ENCODE results near the gene ATP4A. TPM values are rescaled to one million over a fixed set of nuclear protein-coding genes. Genes with fewer than 3 reads are reported as not detected.

ATP4A gene
- polyA plus RNA-seq, 4 donors, result 0.36 TPM; not detected in 3

DNA sequence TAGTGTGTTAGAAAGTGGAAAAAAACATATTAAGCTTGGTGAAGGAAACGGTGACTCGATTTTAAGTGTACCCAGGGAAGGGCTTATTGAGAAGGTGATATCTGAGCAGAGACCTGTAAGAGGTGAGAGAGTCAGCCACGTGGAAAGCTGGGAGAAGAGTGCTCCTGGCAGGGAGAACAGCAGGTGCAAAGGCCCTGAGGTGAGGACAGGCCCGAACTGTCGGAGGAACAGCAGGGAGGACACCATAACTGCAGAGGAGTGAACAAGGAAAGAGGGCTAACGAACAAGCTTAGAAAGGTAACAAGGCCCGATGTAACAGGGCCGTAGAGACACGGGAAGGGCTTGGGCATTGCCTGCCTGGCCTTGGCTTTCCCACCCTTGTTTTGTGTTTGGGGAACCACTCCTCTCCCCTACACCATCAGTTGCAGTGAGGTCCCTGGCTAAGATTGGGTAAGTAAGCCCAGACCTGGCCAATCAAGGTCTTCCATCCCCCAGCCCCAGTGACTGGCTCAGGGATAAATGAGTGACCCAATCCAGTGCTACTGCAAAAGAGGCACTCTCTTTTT is 7.3 kb downstream of the ATP4A start:
- Histone ChIP-seq H3K27me3 (ENCODE audit: control insufficient read depth in 3 of 3, insufficient read depth in 3 of 3, low read length in 3 of 3) (peaks cover 3 to 31% (median 11%) of the 10 kb centered on the region in 3 donors), H3K4me3 (ENCODE audit: low read depth in 1 of 3, low read length in 3 of 3) (no peak overlapping the region), H3K36me3 (ENCODE audit: control insufficient read depth in 3 of 3, insufficient read depth in 2 of 3, low read depth in 1 of 3, low read length in 3 of 3) (peaks cover 0 to 2% (median 0%) of the 10 kb centered on the region in 3 donors), H3K27ac (ENCODE audit: low read depth in 1 of 3, low read length in 2 of 3) (no peak overlapping the region), H3K4me1 (ENCODE audit: control insufficient read depth in 3 of 3, insufficient read depth in 2 of 3, low read depth in 1 of 3, low read length in 2 of 3) (no peaks in the 10 kb centered on the region), H3K9me3 (ENCODE audit: control insufficient read depth in 2 of 2, insufficient read depth in 1 of 2, low read depth in 1 of 2, low read length in 1 of 2) (no peaks in the 10 kb centered on the region)
- no peak for FAIRE-seq
- DNase-seq, result no peak
- WGBS, 3 donors, result 76 to 84% (median 83%) methylated on average over 9 of the region's 9 CpGs

DNA sequence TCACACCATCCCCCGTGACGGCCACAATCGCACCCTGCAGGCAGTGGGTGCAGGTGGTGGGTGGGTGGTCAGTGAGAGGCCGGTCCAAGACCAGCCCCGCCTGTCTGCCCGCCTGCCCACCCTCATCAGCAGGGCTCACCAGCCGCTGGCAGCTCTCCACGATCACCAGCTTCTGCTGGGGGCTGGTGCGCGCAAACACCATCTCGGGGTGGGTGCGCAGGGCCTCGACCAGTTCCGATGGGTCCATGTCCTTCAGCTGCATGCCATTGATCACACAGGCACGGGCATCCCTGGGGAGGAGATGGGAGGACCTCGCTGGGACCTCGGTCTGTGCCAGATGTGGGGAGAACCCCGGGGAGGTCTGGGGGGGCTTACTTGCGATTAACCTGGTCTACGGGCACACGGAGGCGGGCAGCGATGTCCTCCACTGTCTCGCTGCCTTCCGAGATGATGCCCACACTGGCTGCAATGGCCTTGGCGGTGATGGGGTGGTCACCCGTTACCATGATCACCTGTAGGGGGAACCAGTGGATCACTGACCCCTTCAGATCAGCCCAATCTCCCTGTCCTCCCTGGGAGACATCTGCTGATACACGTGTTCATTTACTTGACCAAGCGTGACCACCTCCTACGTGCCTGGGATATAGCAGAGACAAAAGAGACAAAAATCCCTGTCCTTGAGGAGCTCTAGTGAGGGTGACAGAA is 8.0 kb downstream of the ATP4A start:
- DNase-seq (no peak), FAIRE-seq (no peak)
- no peak overlapping the region for H3K27ac ChIP-seq (ENCODE audit: low read depth in 1 of 3, low read length in 2 of 3)
- no peak overlapping the region for H3K4me3 ChIP-seq (ENCODE audit: low read depth in 1 of 3, low read length in 3 of 3)
- H3K36me3 ChIP-seq (ENCODE audit: control insufficient read depth in 3 of 3, insufficient read depth in 2 of 3, low read depth in 1 of 3, low read length in 3 of 3), result peaks cover 0 to 8% (median 0%) of the 10 kb centered on the region in 3 donors
- no peaks in the 10 kb centered on the region for H3K4me1 ChIP-seq (ENCODE audit: control insufficient read depth in 3 of 3, insufficient read depth in 2 of 3, low read depth in 1 of 3, low read length in 2 of 3)
- 69 to 74% (median 71%) methylated on average over 24 to 30 of the region's 30 CpGs for WGBS, 3 donors
- H3K9me3 ChIP-seq (ENCODE audit: control insufficient read depth in 2 of 2, insufficient read depth in 1 of 2, low read depth in 1 of 2, low read length in 1 of 2), result no peaks in the 10 kb centered on the region
- peaks cover 3 to 31% (median 11%) of the 10 kb centered on the region in 3 donors for H3K27me3 ChIP-seq (ENCODE audit: control insufficient read depth in 3 of 3, insufficient read depth in 3 of 3, low read length in 3 of 3)

DNA sequence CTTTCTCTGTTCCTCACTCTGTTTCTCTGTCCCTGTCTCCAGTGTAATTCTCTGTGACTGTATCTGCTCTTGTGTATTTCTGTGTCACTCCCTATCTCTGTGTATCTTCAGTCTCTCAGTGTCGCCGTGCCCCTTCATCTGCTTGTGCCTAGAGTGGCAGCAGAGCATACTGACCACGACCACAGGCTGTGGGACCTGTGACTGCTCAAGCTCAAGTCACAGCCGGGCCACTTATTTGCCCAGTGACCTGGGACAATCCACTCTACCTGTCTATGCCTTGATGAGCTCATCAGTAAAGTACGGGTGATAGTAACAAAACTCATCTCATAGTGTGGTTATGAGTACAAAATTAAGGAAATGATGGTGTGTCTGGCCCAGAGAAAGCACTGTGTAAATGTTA is 9.4 kb downstream of the ATP4A start:
- FAIRE-seq, result no peak
- no peak for DNase-seq
- WGBS, 3 donors, result 53 to 69% (median 59%) methylated on average over 5 of the region's 5 CpGs

DNA sequence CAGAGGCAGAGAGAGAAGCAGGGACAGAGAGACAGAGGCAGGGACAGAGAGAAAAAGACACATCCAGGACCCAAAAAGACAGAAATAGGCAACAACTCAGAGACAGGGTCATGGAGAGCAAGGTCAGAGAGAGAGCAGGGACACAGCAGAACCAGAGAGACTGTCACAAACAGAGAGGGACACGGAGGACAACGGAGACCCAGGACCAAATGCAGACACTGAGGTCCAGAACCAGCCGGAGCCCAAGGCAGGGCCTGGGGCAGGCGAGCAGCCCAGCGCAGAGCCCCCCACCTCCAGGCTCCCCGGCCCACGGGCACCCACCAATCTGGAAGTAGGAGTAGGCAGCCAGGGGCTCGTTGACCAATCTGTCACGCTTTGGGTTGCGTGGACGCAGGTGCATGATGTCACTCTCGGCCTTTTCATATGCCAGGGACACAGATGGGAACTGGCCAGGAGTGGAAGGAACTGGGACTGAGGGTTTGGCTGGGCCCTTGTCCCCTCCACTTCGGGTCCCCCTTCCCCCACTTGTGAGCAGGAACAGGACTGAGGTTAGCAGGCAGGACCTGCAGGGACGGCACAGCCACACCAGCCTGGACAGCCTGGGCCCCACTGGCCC is 10.0 kb downstream of the ATP4A start:
- DNase-seq, result no peak
- WGBS, 3 donors, result 62 to 75% (median 67%) methylated on average over 13 to 14 of the region's 14 CpGs
- Histone ChIP-seq H3K27me3 (ENCODE audit: control insufficient read depth in 3 of 3, insufficient read depth in 3 of 3, low read length in 3 of 3) (peaks cover 0 to 18% (median 3%) of the 10 kb centered on the region in 3 donors), H3K36me3 (ENCODE audit: control insufficient read depth in 3 of 3, insufficient read depth in 2 of 3, low read depth in 1 of 3, low read length in 3 of 3) (peaks cover 0 to 22% (median 0%) of the 10 kb centered on the region in 3 donors), H3K9me3 (ENCODE audit: control insufficient read depth in 2 of 2, insufficient read depth in 1 of 2, low read depth in 1 of 2, low read length in 1 of 2) (no peaks in the 10 kb centered on the region), H3K4me3 (ENCODE audit: low read depth in 1 of 3, low read length in 3 of 3) (no peak overlapping the region), H3K4me1 (ENCODE audit: control insufficient read depth in 3 of 3, insufficient read depth in 2 of 3, low read depth in 1 of 3, low read length in 2 of 3) (no peaks in the 10 kb centered on the region), H3K27ac (ENCODE audit: low read depth in 1 of 3, low read length in 2 of 3) (no peak overlapping the region)
- FAIRE-seq, result no peak

More for the DNA sequence above, 9.4 kb downstream of the ATP4A start:
- Histone ChIP-seq H3K27ac (ENCODE audit: low read depth in 1 of 3, low read length in 2 of 3) (no peak overlapping the region), H3K27me3 (ENCODE audit: control insufficient read depth in 3 of 3, insufficient read depth in 3 of 3, low read length in 3 of 3) (peaks cover 3 to 24% (median 3%) of the 10 kb centered on the region in 3 donors), H3K4me1 (ENCODE audit: control insufficient read depth in 3 of 3, insufficient read depth in 2 of 3, low read depth in 1 of 3, low read length in 2 of 3) (no peaks in the 10 kb centered on the region), H3K4me3 (ENCODE audit: low read depth in 1 of 3, low read length in 3 of 3) (no peak overlapping the region), H3K36me3 (ENCODE audit: control insufficient read depth in 3 of 3, insufficient read depth in 2 of 3, low read depth in 1 of 3, low read length in 3 of 3) (peaks cover 0 to 17% (median 0%) of the 10 kb centered on the region in 3 donors), H3K9me3 (ENCODE audit: control insufficient read depth in 2 of 2, insufficient read depth in 1 of 2, low read depth in 1 of 2, low read length in 1 of 2) (no peaks in the 10 kb centered on the region)

DNA sequence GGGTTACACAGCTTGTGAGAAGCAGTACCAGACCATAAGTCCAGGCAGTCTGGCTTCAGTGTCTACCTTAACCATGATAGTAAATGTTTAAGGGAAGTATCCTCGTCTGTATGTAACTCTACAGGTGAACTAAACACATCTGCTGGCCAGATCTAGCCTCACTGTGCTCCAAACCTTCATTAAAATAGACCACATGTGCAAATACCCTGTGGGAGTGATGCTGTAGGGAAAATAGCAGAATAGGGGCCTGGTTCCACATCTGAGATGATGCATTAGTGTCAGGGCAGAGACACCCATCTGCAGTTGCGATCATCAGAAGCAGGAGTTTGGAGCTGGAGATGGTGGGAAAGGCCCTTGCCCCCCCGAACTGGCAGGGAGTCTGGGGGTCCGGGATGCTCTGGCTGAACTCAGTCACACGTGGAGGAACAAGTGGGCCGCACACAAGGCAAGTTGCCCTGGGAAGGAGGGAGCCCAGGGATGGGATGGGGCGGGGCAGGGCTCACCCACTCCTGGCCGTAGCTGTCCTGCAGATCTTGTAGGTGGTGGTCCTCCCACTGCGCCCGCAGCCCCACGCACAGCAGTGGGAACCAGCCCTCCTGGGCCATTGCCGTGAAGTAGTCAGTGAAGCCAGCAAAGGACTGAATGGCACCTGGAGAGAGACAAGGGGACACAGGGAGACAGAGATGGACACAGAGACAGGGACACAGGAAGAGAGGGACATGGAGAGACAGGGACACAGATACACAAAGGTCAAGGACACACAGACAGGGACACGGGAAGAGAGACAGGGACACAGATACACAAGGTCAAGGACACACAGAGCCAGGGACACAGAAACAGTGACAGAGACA is 10.7 kb downstream of the ATP4A start:
- H3K4me3 ChIP-seq (ENCODE audit: low read depth in 1 of 3, low read length in 3 of 3), result no peak overlapping the region
- peaks cover 0 to 12% (median 0%) of the 10 kb centered on the region in 3 donors for H3K27me3 ChIP-seq (ENCODE audit: control insufficient read depth in 3 of 3, insufficient read depth in 3 of 3, low read length in 3 of 3)
- H3K36me3 ChIP-seq (ENCODE audit: control insufficient read depth in 3 of 3, insufficient read depth in 2 of 3, low read depth in 1 of 3, low read length in 3 of 3), result peaks cover 0 to 28% (median 0%) of the 10 kb centered on the region in 3 donors
- DNase-seq (no peak), FAIRE-seq (no peak)
- no peaks in the 10 kb centered on the region for H3K9me3 ChIP-seq (ENCODE audit: control insufficient read depth in 2 of 2, insufficient read depth in 1 of 2, low read depth in 1 of 2, low read length in 1 of 2)
- WGBS, 3 donors, result 62 to 74% (median 64%) methylated on average over 12 to 13 of the region's 13 CpGs
- H3K27ac ChIP-seq (ENCODE audit: low read depth in 1 of 3, low read length in 2 of 3), result no peak overlapping the region
- no peaks in the 10 kb centered on the region for H3K4me1 ChIP-seq (ENCODE audit: control insufficient read depth in 3 of 3, insufficient read depth in 2 of 3, low read depth in 1 of 3, low read length in 2 of 3)

DNA sequence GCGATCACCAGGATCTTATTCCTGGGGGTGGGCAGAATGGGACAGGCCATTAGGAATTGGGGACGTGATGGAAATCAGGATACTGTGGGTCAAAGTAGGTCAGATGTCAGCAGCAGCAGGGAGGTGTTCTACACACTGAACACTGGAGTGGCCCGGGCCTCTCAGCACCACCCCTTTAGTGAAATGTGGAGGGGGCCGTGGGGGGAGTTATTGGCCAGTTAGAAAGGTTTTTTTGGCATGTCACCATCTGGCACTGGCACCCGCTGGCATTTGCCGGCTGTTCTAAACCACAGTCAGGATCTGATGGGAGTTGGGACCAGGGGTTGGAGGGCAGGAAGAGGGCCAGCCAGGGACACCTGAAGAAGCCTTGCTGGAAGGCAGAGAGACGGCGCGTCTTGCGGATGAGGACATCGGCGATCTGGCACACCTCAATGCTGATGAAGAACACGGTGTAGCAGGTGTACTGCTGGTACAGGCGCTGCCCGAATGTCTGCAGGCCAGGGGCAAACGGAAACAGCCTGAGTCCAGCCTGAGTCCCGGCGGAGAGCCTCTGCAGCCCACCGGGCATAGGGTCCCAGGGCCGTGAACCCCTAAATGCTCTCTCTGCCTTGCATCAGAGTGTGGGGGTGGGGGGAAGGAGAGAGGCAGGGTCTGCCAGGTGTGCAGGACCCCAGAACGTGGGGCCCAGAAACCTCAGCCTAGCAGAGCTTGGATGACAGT is 12.2 kb downstream of the ATP4A start:
- Histone ChIP-seq H3K36me3 (ENCODE audit: control insufficient read depth in 3 of 3, insufficient read depth in 2 of 3, low read depth in 1 of 3, low read length in 3 of 3) (peaks cover 0 to 42% (median 0%) of the 10 kb centered on the region in 3 donors), H3K27ac (ENCODE audit: low read depth in 1 of 3, low read length in 2 of 3) (no peak overlapping the region), H3K4me1 (ENCODE audit: control insufficient read depth in 3 of 3, insufficient read depth in 2 of 3, low read depth in 1 of 3, low read length in 2 of 3) (peaks cover 0 to 5% (median 4%) of the 10 kb centered on the region in 3 donors), H3K4me3 (ENCODE audit: low read depth in 1 of 3, low read length in 3 of 3) (no peak overlapping the region), H3K9me3 (ENCODE audit: control insufficient read depth in 2 of 2, insufficient read depth in 1 of 2, low read depth in 1 of 2, low read length in 1 of 2) (no peaks in the 10 kb centered on the region), H3K27me3 (ENCODE audit: control insufficient read depth in 3 of 3, insufficient read depth in 3 of 3, low read length in 3 of 3) (peaks cover 0 to 3% (median 0%) of the 10 kb centered on the region in 3 donors)
- DNase-seq, result no peak
- WGBS, 3 donors, result 85 to 90% (median 87%) methylated on average over 21 of the region's 21 CpGs
- FAIRE-seq, result no peak

DNA sequence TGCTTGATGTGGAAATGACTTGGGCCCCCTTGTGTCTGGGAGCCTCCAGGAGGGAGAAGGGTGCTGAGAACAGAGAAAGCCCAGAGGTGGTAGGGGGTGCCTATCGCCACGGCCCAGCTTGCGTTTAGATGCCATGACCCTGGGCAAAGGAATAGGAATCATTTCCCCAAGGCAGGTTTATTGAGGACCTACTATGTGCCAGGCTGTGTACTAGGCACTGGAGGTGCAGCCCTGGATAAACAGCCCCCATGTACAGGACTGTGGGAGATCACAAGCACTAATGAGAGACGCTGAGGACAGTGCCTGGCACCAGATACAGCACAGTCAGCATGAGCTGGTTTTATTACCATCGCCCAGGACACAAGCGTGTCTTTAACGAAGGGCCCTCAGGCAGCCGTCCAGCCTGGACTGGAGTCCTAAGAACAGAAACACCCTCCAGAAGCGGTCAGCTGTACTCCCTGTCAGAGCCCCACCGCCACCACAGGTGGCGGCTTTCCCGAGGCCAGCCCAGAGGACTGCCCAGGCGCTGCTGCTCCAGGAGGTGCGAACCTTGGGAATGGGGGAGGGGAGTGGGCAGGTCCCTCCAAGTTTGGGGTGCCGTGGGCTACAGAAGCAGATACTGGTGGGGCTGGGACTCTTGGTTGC is 13.5 kb downstream of the ATP4A start:
- FAIRE-seq (no peak), DNase-seq (no peak)
- Histone ChIP-seq H3K4me3 (ENCODE audit: low read depth in 1 of 3, low read length in 3 of 3) (no peak overlapping the region), H3K36me3 (ENCODE audit: control insufficient read depth in 3 of 3, insufficient read depth in 2 of 3, low read depth in 1 of 3, low read length in 3 of 3) (peaks cover 0 to 42% (median 0%) of the 10 kb centered on the region in 3 donors), H3K27me3 (ENCODE audit: control insufficient read depth in 3 of 3, insufficient read depth in 3 of 3, low read length in 3 of 3) (no peaks in the 10 kb centered on the region), H3K4me1 (ENCODE audit: control insufficient read depth in 3 of 3, insufficient read depth in 2 of 3, low read depth in 1 of 3, low read length in 2 of 3) (peaks cover 0 to 9% (median 5%) of the 10 kb centered on the region in 3 donors), H3K9me3 (ENCODE audit: control insufficient read depth in 2 of 2, insufficient read depth in 1 of 2, low read depth in 1 of 2, low read length in 1 of 2) (no peaks in the 10 kb centered on the region), H3K27ac (ENCODE audit: low read depth in 1 of 3, low read length in 2 of 3) (no peak overlapping the region)
- WGBS, 3 donors, result 83 to 91% (median 87%) methylated on average over 15 of the region's 15 CpGs

Measured in small intestine (tissue), 7 donors.